ENCODE results near the gene EEF1AKMT1. TPM values are rescaled to one million over a fixed set of nuclear protein-coding genes. Genes with fewer than 3 reads are reported as not detected.
"Not testable (repeated sequence)": the region's sequence is repeated elsewhere in the genome, so short reads cannot be mapped to it uniquely, and the experiment has no call there.

EEF1AKMT1 gene
- total and polyA plus RNA-seq, 11 donors = 4.5 to 10.2 (median 8.7) TPM

DNA sequence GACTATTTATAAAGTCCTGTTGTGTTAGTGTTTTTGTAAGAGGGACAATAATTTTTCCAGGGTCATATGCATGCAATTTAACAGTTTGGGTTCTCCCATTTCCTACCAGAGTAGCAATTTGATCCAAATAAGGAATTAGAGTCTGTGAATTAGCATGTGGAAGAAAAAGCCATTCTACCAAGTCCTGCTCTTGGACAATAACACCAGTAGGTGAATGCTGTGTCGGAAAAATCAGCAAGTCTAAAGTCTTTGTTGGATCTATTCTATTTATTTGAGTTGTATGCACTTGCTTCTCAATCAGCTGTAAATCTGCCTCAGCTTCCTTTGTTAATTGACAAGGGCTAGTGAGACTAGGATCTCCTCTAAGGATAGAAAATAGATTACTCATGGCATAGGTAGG lies 91.7 kb downstream of the EEF1AKMT1 start:
- ATAC-seq (no peak), DNase-seq (no peak)
- intact Hi-C loops (cut with DNase I) = no loop called here
- TF ChIP-seq, protein P1, sequence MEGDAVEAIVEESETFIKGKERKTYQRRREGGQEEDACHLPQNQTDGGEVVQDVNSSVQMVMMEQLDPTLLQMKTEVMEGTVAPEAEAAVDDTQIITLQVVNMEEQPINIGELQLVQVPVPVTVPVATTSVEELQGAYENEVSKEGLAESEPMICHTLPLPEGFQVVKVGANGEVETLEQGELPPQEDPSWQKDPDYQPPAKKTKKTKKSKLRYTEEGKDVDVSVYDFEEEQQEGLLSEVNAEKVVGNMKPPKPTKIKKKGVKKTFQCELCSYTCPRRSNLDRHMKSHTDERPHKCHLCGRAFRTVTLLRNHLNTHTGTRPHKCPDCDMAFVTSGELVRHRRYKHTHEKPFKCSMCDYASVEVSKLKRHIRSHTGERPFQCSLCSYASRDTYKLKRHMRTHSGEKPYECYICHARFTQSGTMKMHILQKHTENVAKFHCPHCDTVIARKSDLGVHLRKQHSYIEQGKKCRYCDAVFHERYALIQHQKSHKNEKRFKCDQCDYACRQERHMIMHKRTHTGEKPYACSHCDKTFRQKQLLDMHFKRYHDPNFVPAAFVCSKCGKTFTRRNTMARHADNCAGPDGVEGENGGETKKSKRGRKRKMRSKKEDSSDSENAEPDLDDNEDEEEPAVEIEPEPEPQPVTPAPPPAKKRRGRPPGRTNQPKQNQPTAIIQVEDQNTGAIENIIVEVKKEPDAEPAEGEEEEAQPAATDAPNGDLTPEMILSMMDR (IDR thresholded peaks at IDR 0.05) = no peak
- TF ChIP-seq POLR2A (IDR thresholded peaks at IDR 0.05) = no peak
- H3K27me3 ChIP-seq = no peaks in the 10 kb centered on the region
- no peaks in the 10 kb centered on the region for H3K9me3 ChIP-seq
- no peak overlapping the region for H3K4me3 ChIP-seq
- H3K36me3 ChIP-seq = peaks cover 0 to 10% (median 0%) of the 10 kb centered on the region in 9 donors
- WGBS, 4 donors = 91 to 100% (median 97%) methylated on average over 1 of the region's 1 CpG
- peaks cover 0 to 3% (median 0%) of the 10 kb centered on the region in 12 donors for H3K4me1 ChIP-seq
- no peak overlapping the region for H3K27ac ChIP-seq

DNA sequence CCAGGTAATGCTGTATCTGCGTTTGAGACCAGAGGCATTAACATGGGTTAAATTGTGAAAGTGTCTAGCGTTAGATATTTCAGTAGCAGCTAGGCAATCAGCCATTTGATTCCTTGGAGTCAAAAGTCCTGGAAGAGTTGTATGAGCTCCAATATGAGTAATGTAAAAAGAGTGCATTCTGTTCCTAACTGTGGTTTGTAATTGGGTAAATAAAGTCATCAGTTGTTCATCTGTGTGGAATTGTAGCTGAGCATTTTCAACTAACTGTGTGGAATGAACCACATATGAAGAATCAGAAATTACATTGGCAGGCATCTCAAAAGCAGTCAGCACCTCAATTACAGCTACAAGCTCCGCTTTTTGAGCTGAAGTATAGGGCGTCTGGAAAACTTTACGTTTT lies 92.3 kb downstream of the EEF1AKMT1 start:
- not testable (repeated sequence) for DNase-seq, H3K27ac ChIP-seq
- 78 to 90% (median 83%) methylated on average over 5 of the region's 5 CpGs for WGBS, 4 donors

DNA sequence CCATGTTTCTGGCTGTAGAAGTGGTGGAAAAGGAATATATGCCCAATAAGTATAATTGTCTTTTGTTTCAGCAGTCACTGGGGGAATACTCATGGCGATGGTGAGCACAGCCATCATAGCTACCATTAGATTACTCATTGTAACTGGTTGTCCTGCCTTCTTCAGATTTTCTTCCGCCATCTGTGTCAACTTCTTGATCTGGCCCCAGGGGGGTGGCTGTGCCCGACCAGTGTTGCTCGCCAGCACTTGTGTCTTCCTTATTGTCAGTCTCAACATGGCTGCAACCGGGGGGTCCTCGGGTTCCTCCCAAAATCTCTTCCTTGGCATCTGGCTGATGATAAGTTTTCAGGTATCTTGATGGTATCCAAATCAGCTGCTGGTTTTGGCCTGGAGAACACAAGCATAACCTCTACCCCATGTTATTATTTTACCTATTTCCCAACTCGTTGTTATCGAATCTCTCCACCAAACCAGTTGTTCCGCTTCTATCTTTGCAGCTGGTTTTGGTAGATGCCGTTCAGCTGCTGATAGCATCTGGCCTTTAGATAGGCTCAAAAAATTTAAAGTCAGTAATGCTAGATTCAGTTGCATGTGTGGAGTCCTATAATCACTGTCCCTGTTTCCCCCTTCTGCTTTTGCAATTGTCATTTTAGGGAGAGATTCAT lies 93.2 kb downstream of the EEF1AKMT1 start:
- no peaks in the 10 kb centered on the region for H3K4me1 ChIP-seq
- intact Hi-C loops (cut with DNase I) = no loop called here
- DNase-seq (no peak), ATAC-seq (no peak)
- no peak overlapping the region for H3K27ac ChIP-seq
- peaks cover 0 to 10% (median 0%) of the 10 kb centered on the region in 9 donors for H3K36me3 ChIP-seq
- no peak overlapping the region for H3K4me3 ChIP-seq
- no peaks in the 10 kb centered on the region for H3K27me3 ChIP-seq
- no peak for TF ChIP-seq POLR2A (IDR thresholded peaks at IDR 0.05)
- TF ChIP-seq, protein P1 (IDR thresholded peaks at IDR 0.05) = no peak
- no peaks in the 10 kb centered on the region for H3K9me3 ChIP-seq
- 94 to 95% (median 94%) methylated on average over 10 of the region's 10 CpGs for WGBS, 4 donors

More for the DNA sequence above, 92.3 kb downstream of the EEF1AKMT1 start:
- intact Hi-C loops (cut with DNase I); H3K9me3 ChIP-seq; ATAC-seq; H3K27me3 ChIP-seq; H3K4me1 ChIP-seq; H3K4me3 ChIP-seq: not testable (repeated sequence)
- H3K36me3 ChIP-seq = peaks cover 0 to 10% (median 0%) of the 10 kb centered on the region in 9 donors

DNA sequence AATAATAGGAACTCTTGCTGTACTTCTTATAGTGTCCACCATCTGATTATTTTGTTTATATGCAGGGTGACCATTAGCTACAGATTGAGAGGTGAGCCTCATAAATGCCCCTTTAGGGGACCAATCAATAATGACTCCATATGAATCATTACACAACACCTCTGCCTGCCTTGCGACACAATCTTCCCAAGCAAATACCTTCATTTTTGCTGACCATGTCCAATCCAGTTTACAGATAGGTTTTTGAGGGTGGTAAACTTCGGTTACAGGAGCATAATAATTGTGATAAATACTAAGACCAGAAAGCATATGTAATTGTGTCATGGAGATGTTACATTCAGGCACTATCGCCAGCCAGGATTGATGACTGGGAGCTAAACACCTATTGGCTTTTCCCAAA lies 93.9 kb downstream of the EEF1AKMT1 start:
- no peak for ATAC-seq
- no peaks in the 10 kb centered on the region for H3K4me1 ChIP-seq
- H3K9me3 ChIP-seq = no peaks in the 10 kb centered on the region
- no peak overlapping the region for H3K4me3 ChIP-seq
- 83 to 99% (median 95%) methylated on average over 3 of the region's 3 CpGs for WGBS, 4 donors
- peaks cover 0 to 16% (median 0%) of the 10 kb centered on the region in 9 donors for H3K36me3 ChIP-seq
- TF ChIP-seq, protein P1 (IDR thresholded peaks at IDR 0.05) = no peak
- no peak for TF ChIP-seq POLR2A (IDR thresholded peaks at IDR 0.05)
- no peak for DNase-seq
- no peak overlapping the region for H3K27ac ChIP-seq
- intact Hi-C loops (cut with DNase I) = no loop called here
- no peaks in the 10 kb centered on the region for H3K27me3 ChIP-seq

Other genes with a start within 250 kb of the EEF1AKMT1 start
- 10 to 100 TPM; 14.9 to 36.5 (median 22.3) TPM for gene CRYL1, start 248.1 kb downstream of the EEF1AKMT1 start, total RNA-seq
- gene CRYL1, start 248.1 kb downstream of the EEF1AKMT1 start, polyA plus RNA-seq = 10 to 100 TPM; 10.7 to 19.4 TPM
- 10 to 100 TPM in 2 of 9 donors, 1 to 10 TPM in 7; 6.9 to 11.4 (median 8.5) TPM for gene IFT88, start 206.8 kb downstream of the EEF1AKMT1 start, total RNA-seq
- 1 to 10 TPM; 3.4 to 8.2 TPM for gene IFT88, start 206.8 kb downstream of the EEF1AKMT1 start, polyA plus RNA-seq
- 1 to 10 TPM in 4 of 9 donors, under 1 TPM in 5; 0.48 to 1.6 (median 0.95) TPM for gene IL17D, start 70.3 kb downstream of the EEF1AKMT1 start, total RNA-seq
- gene IL17D, start 70.3 kb downstream of the EEF1AKMT1 start, polyA plus RNA-seq = under 1 TPM; 0.30 to 0.44 TPM
- gene XPO4, start 128.8 kb upstream of the EEF1AKMT1 start, total RNA-seq = 10 to 100 TPM; 18.5 to 53.7 (median 28.4) TPM
- 1 to 10 TPM; 4.8 to 6.8 TPM for gene XPO4, start 128.8 kb upstream of the EEF1AKMT1 start, polyA plus RNA-seq

Data from heart left ventricle (tissue), 16 donors.